ENCODE measurements around the gene SYT1. TPM values are rescaled to one million over a fixed set of nuclear protein-coding genes. Genes with fewer than 3 reads are reported as not detected.

The SYT1 gene
- total RNA-seq, 1 donor from 2014 or later, result 0.37 TPM

- TF ChIP-seq CTCF (IDR thresholded peaks at IDR 0.05), result no peak
- peaks cover 22% of the 10 kb centered on the region for H3K27me3 Mint-ChIP-seq (ENCODE audit: low read depth)
- H3K27ac Mint-ChIP-seq (ENCODE audit: unreplicated experiment), result no peak overlapping the region
- no peak for DNase-seq (ENCODE audit: low spot score)
- H3K4me3 Mint-ChIP-seq (ENCODE audit: unreplicated experiment), result no peak overlapping the region
- H3K9me3 Mint-ChIP-seq (ENCODE audit: low read depth), result no peaks in the 10 kb centered on the region
- no peaks in the 10 kb centered on the region for H3K4me1 Mint-ChIP-seq (ENCODE audit: low read depth)
- no peaks in the 10 kb centered on the region for H3K36me3 Mint-ChIP-seq (ENCODE audit: low read depth)
Measured at GRCh38 chr12:79008591-79008990, 144.0 kb downstream of the SYT1 start.

GRCh38 chr12:79012636-79013035 is 148.1 kb downstream of the SYT1 start:
- DNase-seq (ENCODE audit: low spot score), result no peak
- Mint-ChIP-seq H3K9me3 (ENCODE audit: low read depth) (peaks cover under 1% of the 10 kb centered on the region), H3K27me3 (ENCODE audit: low read depth) (peaks cover 22% of the 10 kb centered on the region)

GRCh38 chr12:79016181-79016580 is 151.6 kb downstream of the SYT1 start:
- Mint-ChIP-seq H3K9me3 (ENCODE audit: low read depth) (peaks cover 3% of the 10 kb centered on the region), H3K36me3 (ENCODE audit: low read depth) (no peaks in the 10 kb centered on the region), H3K4me3 (ENCODE audit: unreplicated experiment) (no peak overlapping the region), H3K4me1 (ENCODE audit: low read depth) (no peaks in the 10 kb centered on the region), H3K27me3 (ENCODE audit: low read depth) (peaks cover 2% of the 10 kb centered on the region), H3K27ac (ENCODE audit: unreplicated experiment) (no peak overlapping the region)
- TF ChIP-seq CTCF (IDR thresholded peaks at IDR 0.05), result no peak
- no peak for DNase-seq (ENCODE audit: low spot score)

More at GRCh38 chr12:79012636-79013035, 148.1 kb downstream of the SYT1 start:
- Mint-ChIP-seq H3K27ac (ENCODE audit: unreplicated experiment) (no peak overlapping the region), H3K4me3 (ENCODE audit: unreplicated experiment) (no peak overlapping the region), H3K4me1 (ENCODE audit: low read depth) (no peaks in the 10 kb centered on the region), H3K36me3 (ENCODE audit: low read depth) (no peaks in the 10 kb centered on the region)
- no peak for TF ChIP-seq CTCF (IDR thresholded peaks at IDR 0.05)

GRCh38 chr12:79019672-79020071 is 155.1 kb downstream of the SYT1 start:
- peaks cover 10% of the 10 kb centered on the region for H3K27me3 Mint-ChIP-seq (ENCODE audit: low read depth)
- no peak for DNase-seq (ENCODE audit: low spot score)
- no peak overlapping the region for H3K27ac Mint-ChIP-seq (ENCODE audit: unreplicated experiment)
- no peak overlapping the region for H3K4me3 Mint-ChIP-seq (ENCODE audit: unreplicated experiment)
- H3K4me1 Mint-ChIP-seq (ENCODE audit: low read depth), result no peaks in the 10 kb centered on the region
- TF ChIP-seq CTCF (IDR thresholded peaks at IDR 0.05), result no peak
- H3K9me3 Mint-ChIP-seq (ENCODE audit: low read depth), result peaks cover 3% of the 10 kb centered on the region
- H3K36me3 Mint-ChIP-seq (ENCODE audit: low read depth), result no peaks in the 10 kb centered on the region

- peaks cover 3% of the 10 kb centered on the region for H3K9me3 Mint-ChIP-seq (ENCODE audit: low read depth)
- no peak for DNase-seq (ENCODE audit: low spot score)
- no peaks in the 10 kb centered on the region for H3K36me3 Mint-ChIP-seq (ENCODE audit: low read depth)
Measured at GRCh38 chr12:79020106-79020505, 155.5 kb downstream of the SYT1 start.

More at GRCh38 chr12:79020106-79020505, 155.5 kb downstream of the SYT1 start:
- no peak for TF ChIP-seq CTCF (IDR thresholded peaks at IDR 0.05)
- Mint-ChIP-seq H3K27ac (ENCODE audit: unreplicated experiment) (no peak overlapping the region), H3K27me3 (ENCODE audit: low read depth) (peaks cover 10% of the 10 kb centered on the region), H3K4me1 (ENCODE audit: low read depth) (no peaks in the 10 kb centered on the region), H3K4me3 (ENCODE audit: unreplicated experiment) (no peak overlapping the region)
